K562 (cell line): ENCODE measurements around the gene PLEKHN1.

ENCODE experiments used
- CEBPB ChIP-seq: fragments of 450-650 bp; IDR thresholded peaks from 2 replicates; pipeline ENCODE4 v1.6.1; 2016; ENCODE audit warnings: missing genetic modification characterization, missing compliant biosample characterization
- CTCF ChIP-seq, 3 experiments: IDR thresholded peaks in 2 of 3; conservative IDR thresholded peaks in 1 of 3; 2 replicates each; pipeline ENCODE4 v1.5.1; 2011 to 2012; ENCODE audit warnings: low read length in 3 of 3, mild to moderate bottlenecking in 3 of 3, control low read depth in 2 of 3, improper control_type of control experiment in 1 of 3, inconsistent platforms in 1 of 3, low read depth in 1 of 3, mixed read lengths in 1 of 3, moderate library complexity in 1 of 3; ENCODE audit not compliant: insufficient read depth in 2 of 3
- KDM1A ChIP-seq, 2 experiments: fragments of 450-650 bp; IDR thresholded peaks; 2 replicates each; pipeline ENCODE4 v1.6.1; 2016; ENCODE audit warnings: mild to moderate bottlenecking in 2 of 2
- POLR2A ChIP-seq: fragments of 450-650 bp; conservative IDR thresholded peaks from 2 replicates; pipeline ENCODE4 v1.6.1; 2016
- TAF1 ChIP-seq: IDR thresholded peaks from 2 replicates; pipeline ENCODE4 v1.6.1; 2011; ENCODE audit warnings: mild to moderate bottlenecking, low read length, moderate library complexity; ENCODE audit not compliant: insufficient read depth, control insufficient read depth, severe bottlenecking; ENCODE audit errors: extremely low read depth

GRCh38 chr1:950268-950667 is 16.0 kb upstream of the PLEKHN1 start:
- TF ChIP-seq TAF1 (no peak), KDM1A (IDR thresholded peaks at IDR 0.05) (peak in 1 of 2 experiments; percentile 97; a peak in 2 of 4 replicates), CEBPB (tag) (no peak), CTCF (IDR thresholded peaks at IDR 0.05 in 2 of 3, conservative IDR thresholded peaks at IDR 0.05 in 1 of 3; ENCODE audit: insufficient read depth in 2 of 3, low read depth in 1 of 3, low read length in 3 of 3) (no peak), POLR2A (peak; percentile 36; the same call in 1 of the 2 replicates)
